Measurements from ENCODE around the gene HBS1L.

HBS1L gene

GRCh38 chr6:134999107-134999506 lies 55.5 kb downstream of the HBS1L start:
- no peak for DNase-seq (ENCODE audit: low spot score)

GRCh38 chr6:134997133-134997995 lies 57.3 kb downstream of the HBS1L start:
- no peak for DNase-seq (ENCODE audit: low spot score)

- no peak for DNase-seq (ENCODE audit: low spot score)
Measured at GRCh38 chr6:134995536-134995935, 59.1 kb downstream of the HBS1L start.

- no peak for DNase-seq (ENCODE audit: low spot score)
Measured at GRCh38 chr6:134994431-134994830, 60.2 kb downstream of the HBS1L start.

- no peak for DNase-seq (ENCODE audit: low spot score)
Measured at GRCh38 chr6:134992155-134992554, 62.5 kb downstream of the HBS1L start.

- no peak for DNase-seq (ENCODE audit: low spot score)
Measured at GRCh38 chr6:134990262-134990661, 64.4 kb downstream of the HBS1L start.

- DNase-seq (ENCODE audit: low spot score): no peak
Measured at GRCh38 chr6:134984821-134985220, 69.8 kb downstream of the HBS1L start.

- no peak for DNase-seq (ENCODE audit: low spot score)
Measured at GRCh38 chr6:134983823-134984222, 70.8 kb downstream of the HBS1L start.

GRCh38 chr6:134982161-134982560 lies 72.5 kb downstream of the HBS1L start:
- no peak for DNase-seq (ENCODE audit: low spot score)

GRCh38 chr6:134980846-134981245 lies 73.8 kb downstream of the HBS1L start:
- no peak for DNase-seq (ENCODE audit: low spot score)

GRCh38 chr6:134979142-134979541 lies 75.5 kb downstream of the HBS1L start:
- no peak for DNase-seq (ENCODE audit: low spot score)

GRCh38 chr6:134974370-134974769 lies 80.3 kb downstream of the HBS1L start:
- no peak for DNase-seq (ENCODE audit: low spot score)

- DNase-seq (ENCODE audit: low spot score): no peak
Measured at GRCh38 chr6:134967711-134968110, 86.9 kb downstream of the HBS1L start.

GRCh38 chr6:134964451-134965203 lies 90.0 kb downstream of the HBS1L start:
- DNase-seq (ENCODE audit: low spot score): no peak

GRCh38 chr6:134962421-134962820 lies 92.2 kb downstream of the HBS1L start:
- DNase-seq (ENCODE audit: low spot score): no peak

- DNase-seq (ENCODE audit: low spot score): no peak
Measured at GRCh38 chr6:134961366-134961765, 93.3 kb downstream of the HBS1L start.

- no peak for DNase-seq (ENCODE audit: low spot score)
Measured at GRCh38 chr6:134959603-134960002, 95.0 kb downstream of the HBS1L start.

- DNase-seq (ENCODE audit: low spot score): no peak
Measured at GRCh38 chr6:134956676-134957075, 97.9 kb downstream of the HBS1L start.

GRCh38 chr6:134956032-134956431 lies 98.6 kb downstream of the HBS1L start:
- DNase-seq (ENCODE audit: low spot score): no peak

- DNase-seq (ENCODE audit: low spot score): no peak
Measured at GRCh38 chr6:134954272-134955000, 100.2 kb downstream of the HBS1L start.

GRCh38 chr6:134951494-134952263 lies 102.9 kb downstream of the HBS1L start:
- DNase-seq (ENCODE audit: low spot score): no peak

GRCh38 chr6:134950482-134950881 lies 104.1 kb downstream of the HBS1L start:
- no peak for DNase-seq (ENCODE audit: low spot score)

Data from putamen (tissue), 1 donor.